H1 (cell line): Measurements from ENCODE around the gene ZNF8. TPM values are rescaled to one million over a fixed set of nuclear protein-coding genes. Genes with fewer than 3 reads are reported as not detected.

ENCODE experiments used
- CTCF ChIA-PET: fragments of 300-600 bp; sonication (Branson Sonifier 250); formaldehyde crosslinking; loops from one replicate; lab custom pipeline; 2021; ENCODE audit not compliant: partially characterized antibody; lab: Charles Lee
- POLR2A ChIA-PET: fragments of 300-600 bp; sonication (Branson Sonifier 250); formaldehyde crosslinking; loops from one replicate; lab custom pipeline; 2021; ENCODE audit warnings: inconsistent platforms; ENCODE audit not compliant: partially characterized antibody; lab: Charles Lee
- DNase-seq, 2 experiments: peaks; one replicate each; pipeline versions ENCODE4 v3.0.0 to v3.0.0-alpha.2; 2010 to 2022; ENCODE audit warnings: low spot score in 2 of 2, low read depth in 1 of 2, mixed read lengths in 1 of 2
- FAIRE-seq: peaks from 2 replicates; lab custom pipeline; 2011; peaks lifted over from hg19 to GRCh38; lab: Jason Lieb, UNC
- H2AFZ ChIP-seq: 2 replicates; pipeline ENCODE4 v1.8.1; 2012; ENCODE audit warnings: low read length, inconsistent platforms
- H2AK5ac ChIP-seq: 2 replicates; pipeline ENCODE4 v1.6.1; 2013; ENCODE audit warnings: low read depth, low read length
- H2BK120ac ChIP-seq: replicated peaks from 2 replicates; pipeline ENCODE3; 2013; ENCODE audit warnings: low read depth, low read length, inconsistent platforms
- H2BK12ac ChIP-seq: 2 replicates; pipeline ENCODE4 v1.6.1; 2013; ENCODE audit warnings: low read depth, low read length
- H2BK15ac ChIP-seq: 2 replicates; pipeline ENCODE4 v1.6.1; 2013; ENCODE audit warnings: low read length
- H2BK20ac ChIP-seq: 2 replicates; pipeline ENCODE4 v1.6.1; 2013; ENCODE audit warnings: low read length
- H2BK5ac ChIP-seq: 2 replicates; pipeline ENCODE4 v1.6.1; 2013; ENCODE audit warnings: low read depth, low read length
- H3K14ac ChIP-seq: 2 replicates; pipeline ENCODE4 v1.6.1; 2013; ENCODE audit warnings: inconsistent platforms; ENCODE audit not compliant: insufficient read length
- H3K18ac ChIP-seq: 2 replicates; pipeline ENCODE4 v1.6.1; 2013; ENCODE audit warnings: low read length; ENCODE audit errors: extremely low read depth
- H3K23ac ChIP-seq: 2 replicates; pipeline ENCODE4 v1.6.1; 2013; ENCODE audit warnings: inconsistent platforms; ENCODE audit not compliant: insufficient read length
- H3K23me2 ChIP-seq: 2 replicates; pipeline ENCODE4 v1.6.1; 2013; ENCODE audit warnings: low read depth, low read length
- H3K27ac ChIP-seq: 2 replicates; pipeline ENCODE4 v1.6.1; 2011; ENCODE audit warnings: low read depth, low read length, inconsistent platforms
- H3K27me3 ChIP-seq, 4 experiments: replicated peaks in 1 of 4; 1 replicate in 1 of 4; 2 replicates in 3 of 4; pipeline versions ENCODE4 v1.6.1 to v1.8.1; 2011 to 2013; ENCODE audit warnings: low read length in 3 of 4, mild to moderate bottlenecking in 3 of 4, inconsistent platforms in 2 of 4, mixed read lengths in 2 of 4, moderate library complexity in 1 of 4; ENCODE audit not compliant: control insufficient read depth in 3 of 4, insufficient read depth in 3 of 4; ENCODE audit errors: extremely low read depth in 1 of 4
- H3K36me3 ChIP-seq, 4 experiments: 2 replicates each; pipeline versions ENCODE4 v1.6.1 to v1.8.1; 2011 to 2013; ENCODE audit warnings: mild to moderate bottlenecking in 4 of 4, low read length in 3 of 4, moderate library complexity in 2 of 4, control low read depth in 1 of 4, inconsistent platforms in 1 of 4; ENCODE audit not compliant: insufficient read depth in 4 of 4, control insufficient read depth in 2 of 4
- H3K4ac ChIP-seq: replicated peaks from 2 replicates; pipeline ENCODE3; 2013; ENCODE audit warnings: low read length, low read depth, mixed read lengths, inconsistent platforms; ENCODE audit not compliant: insufficient read length
- H3K4me1 ChIP-seq, 4 experiments: replicated peaks in 1 of 4; 1 replicate in 1 of 4; 2 replicates in 3 of 4; pipeline versions ENCODE4 v1.6.1 to v1.8.1; 2011 to 2013; ENCODE audit warnings: low read length in 3 of 4, inconsistent platforms in 2 of 4, mixed read lengths in 1 of 4; ENCODE audit not compliant: insufficient read depth in 4 of 4, control insufficient read depth in 3 of 4
- H3K4me2 ChIP-seq, 2 experiments: 2 replicates each; pipeline versions ENCODE4 v1.6.1 to v1.8.1; 2011 to 2013; ENCODE audit warnings: low read depth in 2 of 2, low read length in 2 of 2, control low read depth in 1 of 2, inconsistent platforms in 1 of 2, mild to moderate bottlenecking in 1 of 2; ENCODE audit not compliant: insufficient read depth in 1 of 2
- H3K4me3 ChIP-seq, 4 experiments: fragments of 200-600, 300-600 bp in 1 of 4; sonication (generic), shearing (Covaris generic), sonication (Bioruptor Twin) in 1 of 4; 2 replicates each; pipeline versions ENCODE4 v1.5.1 to v1.8.1; 2011 to 2016; ENCODE audit warnings: low read length in 4 of 4, low read depth in 3 of 4, control low read depth in 2 of 4, inconsistent platforms in 2 of 4, mild to moderate bottlenecking in 2 of 4, mixed read lengths in 1 of 4, moderate library complexity in 1 of 4; ENCODE audit not compliant: insufficient read depth in 2 of 4; ENCODE audit errors: extremely low read depth in 1 of 4
- H3K56ac ChIP-seq: replicated peaks from 2 replicates; pipeline ENCODE3; 2013; ENCODE audit warnings: low read depth, mild to moderate bottlenecking, mixed read lengths, low read length, inconsistent platforms; ENCODE audit not compliant: insufficient read length
- H3K79me1 ChIP-seq: 2 replicates; pipeline ENCODE4 v1.6.1; 2013; ENCODE audit warnings: low read depth, low read length, control low read depth
- H3K79me2 ChIP-seq, 2 experiments: 2 replicates each; pipeline versions ENCODE4 v1.6.1 to v1.8.1; 2012 to 2013; ENCODE audit warnings: low read length in 2 of 2, mild to moderate bottlenecking in 2 of 2, inconsistent platforms in 1 of 2; ENCODE audit not compliant: insufficient read depth in 2 of 2, control insufficient read depth in 1 of 2
- H3K9ac ChIP-seq, 4 experiments: replicated peaks in 1 of 4; 1 replicate in 1 of 4; 2 replicates in 3 of 4; pipeline versions ENCODE4 v1.6.1 to v1.8.1; 2011 to 2013; ENCODE audit warnings: low read depth in 3 of 4, low read length in 3 of 4, control low read depth in 2 of 4, mild to moderate bottlenecking in 2 of 4, moderate library complexity in 2 of 4, inconsistent platforms in 1 of 4; ENCODE audit errors: extremely low read depth in 1 of 4
- H3K9me3 ChIP-seq, 2 experiments: 2 replicates each; pipeline versions ENCODE4 v1.6.1 to v1.8.1; 2012 to 2013; ENCODE audit warnings: mild to moderate bottlenecking in 2 of 2, moderate library complexity in 2 of 2, control low read depth in 1 of 2, inconsistent platforms in 1 of 2, low read depth in 1 of 2, low read length in 1 of 2, mixed read lengths in 1 of 2; ENCODE audit not compliant: insufficient read depth in 2 of 2
- H4K20me1 ChIP-seq, 2 experiments: replicated peaks in 1 of 2; 2 replicates each; pipeline versions ENCODE3 to v1.8.1; 2011 to 2013; ENCODE audit warnings: inconsistent platforms in 2 of 2, low read length in 2 of 2, mild to moderate bottlenecking in 1 of 2; ENCODE audit not compliant: insufficient read depth in 2 of 2, control insufficient read depth in 1 of 2
- H4K5ac ChIP-seq: 2 replicates; pipeline ENCODE4 v1.6.1; 2013; ENCODE audit warnings: low read length, low read depth, mixed read lengths, inconsistent platforms; ENCODE audit not compliant: insufficient read length
- H4K8ac ChIP-seq: 2 replicates; pipeline ENCODE4 v1.8.0; 2013; ENCODE audit warnings: mild to moderate bottlenecking, moderate library complexity, low read length, inconsistent platforms; ENCODE audit not compliant: insufficient read depth; ENCODE audit errors: extremely low read depth
- H4K91ac ChIP-seq: replicated peaks from 2 replicates; pipeline ENCODE3; 2013; ENCODE audit warnings: low read length, mixed read lengths, inconsistent platforms; ENCODE audit not compliant: insufficient read length
- CHD2 ChIP-seq: IDR thresholded peaks from 2 replicates; pipeline ENCODE4 v1.6.1; 2012; ENCODE audit warnings: low read length, improper control_type of control experiment
- GABPA ChIP-seq: IDR thresholded peaks from 2 replicates; pipeline ENCODE4 v1.6.1; 2011; ENCODE audit warnings: mild to moderate bottlenecking, low read length, moderate library complexity, borderline replicate concordance; ENCODE audit not compliant: insufficient read depth
- WGBS, 2 experiments: shearing (Covaris generic) in 1 of 2; methylation state at CpG; one replicate each; pipeline versions ENCODE4 v1.1.6 to v1.1.7; 2013 to 2015; ENCODE audit warnings: low lambda C conversion rate in 2 of 2, mixed read lengths in 2 of 2, inconsistent platforms in 1 of 2, low coverage in 1 of 2, missing lambda C conversion rate in 1 of 2; ENCODE audit not compliant: insufficient replicate concordance in 2 of 2, insufficient coverage in 1 of 2, insufficient read length in 1 of 2; ENCODE audit errors: extremely low coverage in 1 of 2, missing lambda C conversion rate in 1 of 2; 5-methylcytosine and 5-hydroxymethylcytosine counted together
- polyA plus RNA-seq, 7 experiments: library from polyadenylated mRNA; depleted of rRNA in 3 of 7; stranded (reverse) in 5 of 7; unstranded in 2 of 7; fragments of >200 nt in 5 of 7; fragments of 200-250 nt in 2 of 7; gene quantifications; 1 replicate in 5 of 7; 2 replicates in 1 of 7; 4 replicates in 1 of 7; pipeline versions ENCODE4 v1.2.1 to v1.2.3, GENCODE V29; 2011 to 2013; ENCODE audit warnings: missing spikeins in 2 of 7, mixed read lengths in 2 of 7
- total RNA-seq: library from RNA; stranded (reverse); fragmentation: NEBNext Ultra II Directional; extraction: Animal tissue kit (Norgen Biotek cat#: 25700); gene quantifications from 2 replicates; pipeline ENCODE4 v1.2.1, GENCODE V29; 2021

The ZNF8 gene
- total and polyA plus RNA-seq, 2 of the 8 experiments (the other 6 are each of a cell fraction or from before 2014, with no cell fraction given): 9.2 to 21.5 TPM

GRCh38 chr19:58334691-58335249, 56.0 kb downstream of the ZNF8 start:
- no peak overlapping the region for H2BK15ac ChIP-seq
- H2AFZ ChIP-seq: no peak overlapping the region
- H3K23ac ChIP-seq: no peak overlapping the region
- no peak overlapping the region for H3K9ac ChIP-seq
- H2BK12ac ChIP-seq: no peak overlapping the region
- no peaks in the 10 kb centered on the region for H3K27me3 ChIP-seq
- no peaks in the 10 kb centered on the region for H3K4me1 ChIP-seq
- no peak overlapping the region for H4K5ac ChIP-seq
- POLR2A ChIA-PET: interaction anchor here (1.2 to 1.3 kb wide), 3 partner anchors 10 to 106 kb away, joined by 3 to 5 read pairs (median 3); partner anchors contain the start of genes ZNF544 and ZNF584
- H3K18ac ChIP-seq: no peak overlapping the region; the same call in 1 of the 2 replicates
- no peak overlapping the region for H2BK5ac ChIP-seq
- no peaks in the 10 kb centered on the region for H3K79me2 ChIP-seq
- no peak overlapping the region for H2BK20ac ChIP-seq
- H4K20me1 ChIP-seq: peaks cover 3% of the 10 kb centered on the region in 2 experiments
- peaks cover 0 to 9% (median 3%) of the 10 kb centered on the region in 4 experiments; a peak in 3 of 8 replicates for H3K36me3 ChIP-seq
- WGBS, 2 experiments: 94% methylated on average over 19 of the region's 19 CpGs; no CpG with 5 or more reads in 1 of the 2 experiments
- H4K91ac ChIP-seq: no peak overlapping the region
- H3K56ac ChIP-seq: no peak overlapping the region
- no peak overlapping the region for H3K4me3 ChIP-seq
- no peak for FAIRE-seq
- TF ChIP-seq CHD2 (no peak), GABPA (no peak)
- no peak overlapping the region for H4K8ac ChIP-seq
- no peak overlapping the region for H3K4ac ChIP-seq
- no peak overlapping the region for H3K4me2 ChIP-seq
- no peak overlapping the region for H3K27ac ChIP-seq
- no peaks in the 10 kb centered on the region for H3K23me2 ChIP-seq
- peaks cover 5 to 6% of the 10 kb centered on the region in 2 experiments; a peak in 2 of 4 replicates for H3K9me3 ChIP-seq
- no peak overlapping the region for H2BK120ac ChIP-seq
- H3K14ac ChIP-seq: no peak overlapping the region
- no peaks in the 10 kb centered on the region for H3K79me1 ChIP-seq
- H2AK5ac ChIP-seq: no peak overlapping the region
- no peak for DNase-seq
- CTCF ChIA-PET: interaction anchor here (0.7 to 1.4 kb wide), 5 partner anchors 9 to 39 kb away, joined by 3 to 7 read pairs (median 4); partner anchors contain the start of gene A1BG
